HG02970 (cell line): ENCODE results near the gene PTPN6.
A peak's percentile ranks its signal among the peaks of the same experiment; 100 is the strongest.

Experiments
- ATAC-seq: cut with Tn5 transposase; IDR thresholded peaks from one replicate; pipeline ENCODE4 v1.9.1; 2021; ENCODE audit warnings: mild to moderate bottlenecking, moderate library complexity, moderate number of reproducible peaks; ENCODE audit not compliant: unreplicated experiment, low FRiP score

PTPN6 gene

GRCh38 chr12:6921996-6922946, 28.9 kb upstream of the PTPN6 start:
- ATAC-seq = no peak

GRCh38 chr12:6923003-6923732, 28.0 kb upstream of the PTPN6 start:
- ATAC-seq = no peak

GRCh38 chr12:6923851-6924250, 27.3 kb upstream of the PTPN6 start:
- no peak for ATAC-seq

- ATAC-seq = no peak
Observed at GRCh38 chr12:6925239-6925539, 26.0 kb upstream of the PTPN6 start.

GRCh38 chr12:6925540-6926279, 25.4 kb upstream of the PTPN6 start:
- no peak for ATAC-seq

- ATAC-seq = no peak
Observed at GRCh38 chr12:6927379-6928021, 23.7 kb upstream of the PTPN6 start, which contains the start of gene ATN1. ATN1 (plus strand) TSS chr12:6927959; CDS start chr12:6934002, 6,043 bp downstream.

GRCh38 chr12:6928022-6928702, 23.0 kb upstream of the PTPN6 start:
- no peak for ATAC-seq

- ATAC-seq = no peak
Observed at GRCh38 chr12:6928703-6929407, 22.3 kb upstream of the PTPN6 start.

- no peak for ATAC-seq
Observed at GRCh38 chr12:6929466-6930452, 21.4 kb upstream of the PTPN6 start.

GRCh38 chr12:6932766-6933165, 18.4 kb upstream of the PTPN6 start:
- ATAC-seq = no peak

GRCh38 chr12:6934110-6934509, 17.0 kb upstream of the PTPN6 start:
- ATAC-seq = no peak

- no peak for ATAC-seq
Observed at GRCh38 chr12:6935371-6936193, 15.6 kb upstream of the PTPN6 start.

- ATAC-seq = no peak
Observed at GRCh38 chr12:6936194-6936635, 14.9 kb upstream of the PTPN6 start.

GRCh38 chr12:6936636-6937480, 14.3 kb upstream of the PTPN6 start:
- no peak for ATAC-seq

GRCh38 chr12:6937481-6938352, 13.4 kb upstream of the PTPN6 start:
- peak; percentile 83 for ATAC-seq
